CD4-positive, alpha-beta memory T cell (primary cell): ENCODE data around the gene PRIM2. TPM values are rescaled to one million over a fixed set of nuclear protein-coding genes. Genes with fewer than 3 reads are reported as not detected.
A peak's percentile ranks its signal among the peaks of the same experiment; 100 is the strongest.
"Not testable (repeated sequence)": the region's sequence is repeated elsewhere in the genome, so short reads cannot be mapped to it uniquely, and the experiment has no call there.

Experiments
- CTCF ChIA-PET: fragments of 350-600 bp; sonication (Branson Sonifier 250); formaldehyde crosslinking; loops from one replicate; lab custom pipeline; 2021; ENCODE audit warnings: inconsistent platforms; ENCODE audit not compliant: partially characterized antibody; lab: Charles Lee
- POLR2A ChIA-PET: fragments of 350-600 bp; sonication (Branson Sonifier 250); formaldehyde crosslinking; loops from one replicate; lab custom pipeline; 2021; ENCODE audit not compliant: partially characterized antibody; lab: Charles Lee
- DNase-seq, 5 donors: peaks; one replicate each; pipeline versions ENCODE4 v3.0.0 to v3.0.0-alpha.2; 2020 to 2022; ENCODE audit warnings: mixed read lengths in 1 of 5
- H3K27ac ChIP-seq: one replicate; pipeline ENCODE4 v1.7.0; 2013; ENCODE audit warnings: low read depth, low read length
- H3K27me3 ChIP-seq: 2 replicates; pipeline ENCODE4 v1.7.0; 2013; ENCODE audit warnings: mild to moderate bottlenecking, low read length, moderate library complexity; ENCODE audit not compliant: insufficient read depth
- H3K36me3 ChIP-seq: 2 replicates; pipeline ENCODE4 v1.7.0; 2013; ENCODE audit warnings: mild to moderate bottlenecking, low read length, moderate library complexity; ENCODE audit not compliant: insufficient read depth
- H3K4me1 ChIP-seq: 2 replicates; pipeline ENCODE4 v1.7.0; 2013; ENCODE audit warnings: mild to moderate bottlenecking, low read length, moderate library complexity; ENCODE audit not compliant: insufficient read depth
- H3K4me3 ChIP-seq, 2 donors: one replicate each; pipeline ENCODE4 v1.7.0; 2013; ENCODE audit warnings: low read length in 2 of 2, mild to moderate bottlenecking in 1 of 2
- H3K9me3 ChIP-seq, 2 donors: one replicate each; pipeline ENCODE4 v1.7.0; 2013; ENCODE audit warnings: low read length in 2 of 2, control low read depth in 1 of 2; ENCODE audit not compliant: control insufficient read depth in 1 of 2
- H3K27ac Mint-ChIP-seq, 7 donors: one replicate each; pipeline ENCODE4 v1.8.0; 2020 to 2021; ENCODE audit warnings: mixed read lengths in 7 of 7, mild to moderate bottlenecking in 6 of 7, inconsistent platforms in 3 of 7, moderate library complexity in 3 of 7
- H3K27me3 Mint-ChIP-seq, 2 donors: one replicate each; pipeline ENCODE4 v1.8.0; 2020 to 2021; ENCODE audit warnings: mixed read lengths in 2 of 2
- H3K36me3 Mint-ChIP-seq, 2 donors: one replicate each; pipeline ENCODE4 v1.8.0; 2020 to 2021; ENCODE audit warnings: mixed read lengths in 2 of 2, inconsistent platforms in 1 of 2, mild to moderate bottlenecking in 1 of 2
- H3K4me1 Mint-ChIP-seq, 4 donors: one replicate each; pipeline ENCODE4 v1.8.0; 2020 to 2021; ENCODE audit warnings: mixed read lengths in 4 of 4, mild to moderate bottlenecking in 1 of 4
- H3K4me3 Mint-ChIP-seq, 8 donors: one replicate each; pipeline ENCODE4 v1.8.0; 2020 to 2021; ENCODE audit warnings: mixed read lengths in 8 of 8, mild to moderate bottlenecking in 7 of 8, moderate library complexity in 6 of 8, inconsistent platforms in 3 of 8
- H3K9me3 Mint-ChIP-seq, 8 donors: one replicate each; pipeline ENCODE4 v1.8.0; 2020 to 2021; ENCODE audit warnings: mixed read lengths in 8 of 8, mild to moderate bottlenecking in 5 of 8, inconsistent platforms in 3 of 8, moderate library complexity in 1 of 8
- intact Hi-C: fragments of 100-400 bp; cut with micrococcal nuclease; formaldehyde crosslinking; loops from one replicate; pipeline ENCODE4 v1.15.1; 2023
- polyA plus RNA-seq, 2 donors: library from polyadenylated mRNA; unstranded; fragments of 300-500 nt; fragmentation: Illumina TruSeq; gene quantifications; one replicate each; pipeline ENCODE4 v1.2.3, GENCODE V29; 2021
- total RNA-seq, 2 experiments: library from RNA; stranded (reverse); gene quantifications; one replicate each; pipeline ENCODE4 v1.2.3, GENCODE V29; 2021

PRIM2 gene
- total and polyA plus RNA-seq, 4 experiments from 2014 or later: 8.3 to 12.8 (median 10.4) TPM

DNA sequence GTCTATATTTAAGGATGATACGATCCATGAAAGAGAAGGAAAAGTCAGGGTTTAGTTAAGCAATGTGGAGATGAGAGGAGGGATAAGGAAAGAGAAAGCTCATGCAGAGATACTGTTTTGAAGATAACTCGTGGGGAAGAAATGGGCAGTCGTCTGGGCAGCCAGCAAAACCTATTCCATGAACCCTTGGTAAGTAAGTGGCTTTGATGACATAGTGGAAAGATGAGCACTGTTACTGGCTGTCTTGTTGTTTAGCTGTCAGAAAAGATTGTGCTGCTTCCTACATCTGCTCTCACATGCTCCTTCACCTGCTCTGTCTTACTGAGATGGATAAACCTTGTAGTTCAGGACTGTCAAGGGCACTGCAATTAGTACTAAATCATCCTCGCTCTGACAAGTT, 143.6 kb downstream of the PRIM2 start:
- CTCF ChIA-PET, H3K9me3 Mint-ChIP-seq, POLR2A ChIA-PET, H3K36me3 ChIP-seq, intact Hi-C loops, H3K36me3 Mint-ChIP-seq, H3K27me3 Mint-ChIP-seq, DNase-seq, H3K4me3 ChIP-seq, H3K27me3 ChIP-seq, H3K27ac Mint-ChIP-seq, H3K9me3 ChIP-seq, H3K27ac ChIP-seq, H3K4me3 Mint-ChIP-seq, H3K4me1 ChIP-seq: not testable (repeated sequence)
- H3K4me1 Mint-ChIP-seq: peaks cover 0 to 10% (median 0%) of the 10 kb centered on the region in 4 donors

- POLR2A ChIA-PET, CTCF ChIA-PET, intact Hi-C loops: not testable (repeated sequence)
Observed at GRCh38 chr6:57463809-57464208, 146.4 kb downstream of the PRIM2 start.

GRCh38 chr6:57465968-57466367, 148.5 kb downstream of the PRIM2 start:
- H3K36me3 Mint-ChIP-seq, intact Hi-C loops, H3K4me3 Mint-ChIP-seq, H3K4me1 ChIP-seq, H3K27ac ChIP-seq, H3K27me3 ChIP-seq, H3K4me3 ChIP-seq, POLR2A ChIA-PET, H3K27me3 Mint-ChIP-seq, H3K9me3 ChIP-seq, H3K9me3 Mint-ChIP-seq, DNase-seq, H3K4me1 Mint-ChIP-seq, CTCF ChIA-PET, H3K36me3 ChIP-seq, H3K27ac Mint-ChIP-seq: not testable (repeated sequence)

More at GRCh38 chr6:57463809-57464208, 146.4 kb downstream of the PRIM2 start:
- H3K4me1 Mint-ChIP-seq, H3K27me3 ChIP-seq, DNase-seq, H3K9me3 Mint-ChIP-seq, H3K4me1 ChIP-seq, H3K36me3 Mint-ChIP-seq, H3K9me3 ChIP-seq, H3K27me3 Mint-ChIP-seq, H3K4me3 ChIP-seq, H3K36me3 ChIP-seq, H3K4me3 Mint-ChIP-seq, H3K27ac ChIP-seq: not testable (repeated sequence)
- H3K27ac Mint-ChIP-seq: peak overlapping the region in 1 of 7 donors; percentile 57

DNA sequence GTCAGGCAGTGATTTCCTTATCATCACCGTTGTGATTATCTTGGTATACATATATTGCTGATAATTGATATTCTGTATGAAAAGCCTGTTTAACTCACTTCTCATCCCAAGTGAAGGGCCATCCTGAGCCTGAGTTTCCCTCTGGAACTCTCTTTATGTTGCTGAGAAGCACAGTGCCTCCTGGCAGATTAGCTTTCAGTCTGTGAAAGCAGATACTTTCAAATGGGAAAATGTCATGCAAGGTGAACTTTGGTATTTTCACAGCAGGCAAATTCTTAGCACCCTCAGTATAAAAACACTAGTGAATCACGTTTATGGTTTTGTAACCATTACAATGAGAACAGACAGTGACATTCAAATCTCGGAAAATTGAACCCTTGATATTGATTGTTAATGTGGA, 151.6 kb downstream of the PRIM2 start:
- no peak for DNase-seq
- H3K9me3 Mint-ChIP-seq: peaks cover 0 to 2% (median 0%) of the 10 kb centered on the region in 8 donors
- intact Hi-C loops: no loop called here
- Histone ChIP-seq H3K4me1 (no peaks in the 10 kb centered on the region), H3K27ac (no peak overlapping the region), H3K4me3 (no peak overlapping the region), H3K9me3 (no peaks in the 10 kb centered on the region), H3K27me3 (no peaks in the 10 kb centered on the region), H3K36me3 (no peaks in the 10 kb centered on the region)
- peaks cover 0 to 3% (median 0%) of the 10 kb centered on the region in 4 donors for H3K4me1 Mint-ChIP-seq
- H3K36me3 Mint-ChIP-seq: no peaks in the 10 kb centered on the region
- H3K4me3 Mint-ChIP-seq: no peak overlapping the region
- ChIA-PET CTCF (no interaction called here), POLR2A (no interaction called here)
- H3K27me3 Mint-ChIP-seq: no peaks in the 10 kb centered on the region
- no peak overlapping the region for H3K27ac Mint-ChIP-seq

DNA sequence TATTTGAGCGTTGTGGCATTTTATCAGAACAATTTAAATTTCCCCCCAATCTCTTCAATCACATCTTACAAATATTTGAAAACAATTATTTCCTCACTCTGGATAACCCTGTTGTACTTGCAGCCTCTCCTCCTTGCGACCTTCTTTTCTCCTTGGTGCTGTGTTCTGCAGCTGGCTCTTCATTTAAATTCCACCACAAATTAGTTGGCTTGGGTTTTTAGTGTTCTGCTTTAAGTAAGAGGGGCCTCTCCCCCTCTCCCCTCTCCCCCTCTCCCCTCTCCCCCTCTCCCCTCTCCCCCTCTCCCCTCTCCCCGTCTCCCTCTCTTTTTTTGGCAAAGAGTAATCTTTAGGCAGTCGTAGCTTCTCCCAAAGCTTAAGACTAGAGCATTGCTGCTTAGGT, 152.7 kb downstream of the PRIM2 start:
- not testable (repeated sequence) for H3K36me3 Mint-ChIP-seq, H3K4me1 Mint-ChIP-seq, H3K9me3 Mint-ChIP-seq

GRCh38 chr6:57471314-57471864, 154.0 kb downstream of the PRIM2 start:
- H3K27me3 ChIP-seq, H3K4me3 ChIP-seq, H3K4me1 ChIP-seq, H3K9me3 ChIP-seq, intact Hi-C loops, DNase-seq, H3K36me3 ChIP-seq, CTCF ChIA-PET, H3K4me3 Mint-ChIP-seq, H3K27ac Mint-ChIP-seq, H3K36me3 Mint-ChIP-seq, H3K9me3 Mint-ChIP-seq, POLR2A ChIA-PET, H3K27me3 Mint-ChIP-seq, H3K4me1 Mint-ChIP-seq, H3K27ac ChIP-seq: not testable (repeated sequence)

More for the DNA sequence above, 152.7 kb downstream of the PRIM2 start:
- H3K27me3 ChIP-seq, H3K27ac Mint-ChIP-seq, H3K4me3 ChIP-seq, H3K4me3 Mint-ChIP-seq, H3K9me3 ChIP-seq, DNase-seq, intact Hi-C loops, POLR2A ChIA-PET, H3K4me1 ChIP-seq, CTCF ChIA-PET, H3K27me3 Mint-ChIP-seq, H3K27ac ChIP-seq, H3K36me3 ChIP-seq: not testable (repeated sequence)

- H3K9me3 ChIP-seq, DNase-seq, H3K9me3 Mint-ChIP-seq, H3K4me1 Mint-ChIP-seq, intact Hi-C loops, H3K36me3 Mint-ChIP-seq, H3K4me3 ChIP-seq, H3K27ac Mint-ChIP-seq, POLR2A ChIA-PET, H3K27me3 Mint-ChIP-seq, CTCF ChIA-PET, H3K27me3 ChIP-seq, H3K4me3 Mint-ChIP-seq, H3K36me3 ChIP-seq, H3K27ac ChIP-seq, H3K4me1 ChIP-seq: not testable (repeated sequence)
Observed at GRCh38 chr6:57472861-57473362, 155.5 kb downstream of the PRIM2 start.
